ENCODE data around the gene USP15. TPM values are rescaled to one million over a fixed set of nuclear protein-coding genes. Genes with fewer than 3 reads are reported as not detected.

USP15 gene
- total and polyA plus RNA-seq, 8 donors = 16.7 to 43.0 (median 29.6) TPM

- intact Hi-C loops (cut with DNase I) = no loop called here
- TF ChIP-seq, protein P1, sequence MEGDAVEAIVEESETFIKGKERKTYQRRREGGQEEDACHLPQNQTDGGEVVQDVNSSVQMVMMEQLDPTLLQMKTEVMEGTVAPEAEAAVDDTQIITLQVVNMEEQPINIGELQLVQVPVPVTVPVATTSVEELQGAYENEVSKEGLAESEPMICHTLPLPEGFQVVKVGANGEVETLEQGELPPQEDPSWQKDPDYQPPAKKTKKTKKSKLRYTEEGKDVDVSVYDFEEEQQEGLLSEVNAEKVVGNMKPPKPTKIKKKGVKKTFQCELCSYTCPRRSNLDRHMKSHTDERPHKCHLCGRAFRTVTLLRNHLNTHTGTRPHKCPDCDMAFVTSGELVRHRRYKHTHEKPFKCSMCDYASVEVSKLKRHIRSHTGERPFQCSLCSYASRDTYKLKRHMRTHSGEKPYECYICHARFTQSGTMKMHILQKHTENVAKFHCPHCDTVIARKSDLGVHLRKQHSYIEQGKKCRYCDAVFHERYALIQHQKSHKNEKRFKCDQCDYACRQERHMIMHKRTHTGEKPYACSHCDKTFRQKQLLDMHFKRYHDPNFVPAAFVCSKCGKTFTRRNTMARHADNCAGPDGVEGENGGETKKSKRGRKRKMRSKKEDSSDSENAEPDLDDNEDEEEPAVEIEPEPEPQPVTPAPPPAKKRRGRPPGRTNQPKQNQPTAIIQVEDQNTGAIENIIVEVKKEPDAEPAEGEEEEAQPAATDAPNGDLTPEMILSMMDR (IDR thresholded peaks at IDR 0.05) = no peak
- no peak for ATAC-seq
- Histone ChIP-seq H3K9me3 (no peaks in the 10 kb centered on the region), H3K4me3 (no peak overlapping the region), H3K36me3 (no peaks in the 10 kb centered on the region), H3K27me3 (no peaks in the 10 kb centered on the region), H3K27ac (no peak overlapping the region), H3K4me1 (peaks cover 3 to 6% (median 4%) of the 10 kb centered on the region in 3 donors)
- FAIRE-seq = no peak
- no peak for DNase-seq
- 94 to 95% methylated on average over 6 of the region's 6 CpGs for WGBS, 2 donors
These were observed 42.6 kb upstream of the USP15 start for GRCh38 chr12:62217466-62218194.

GRCh38 chr12:62221107-62221506 is 39.1 kb upstream of the USP15 start:
- no peak for DNase-seq
- Histone ChIP-seq H3K4me3 (no peak overlapping the region), H3K36me3 (no peaks in the 10 kb centered on the region), H3K4me1 (peaks cover 0 to 6% (median 0%) of the 10 kb centered on the region in 3 donors), H3K27me3 (no peaks in the 10 kb centered on the region), H3K9me3 (no peaks in the 10 kb centered on the region), H3K27ac (no peak overlapping the region)
- TF ChIP-seq, protein P1 (IDR thresholded peaks at IDR 0.05) = no peak
- no peak for ATAC-seq
- intact Hi-C loops (cut with DNase I) = no loop called here
- FAIRE-seq = no peak

- 55 to 74% methylated on average over 3 of the region's 3 CpGs for WGBS, 2 donors
- intact Hi-C loops (cut with DNase I) = no loop called here
- DNase-seq (no peak), FAIRE-seq (no peak), ATAC-seq (no peak)
- Histone ChIP-seq H3K27me3 (no peaks in the 10 kb centered on the region), H3K9me3 (no peaks in the 10 kb centered on the region), H3K4me3 (no peak overlapping the region), H3K27ac (no peak overlapping the region), H3K4me1 (no peaks in the 10 kb centered on the region), H3K36me3 (no peaks in the 10 kb centered on the region)
- TF ChIP-seq, protein P1 (IDR thresholded peaks at IDR 0.05) = no peak
These were observed 35.6 kb upstream of the USP15 start for GRCh38 chr12:62224601-62225000.

GRCh38 chr12:62227091-62227490 is 33.1 kb upstream of the USP15 start:
- TF ChIP-seq, protein P1 (IDR thresholded peaks at IDR 0.05) = no peak
- Histone ChIP-seq H3K4me3 (no peak overlapping the region), H3K27ac (no peak overlapping the region), H3K4me1 (no peaks in the 10 kb centered on the region), H3K9me3 (no peaks in the 10 kb centered on the region), H3K36me3 (no peaks in the 10 kb centered on the region), H3K27me3 (no peaks in the 10 kb centered on the region)
- ATAC-seq (no peak), FAIRE-seq (no peak), DNase-seq (no peak)
- intact Hi-C loops (cut with DNase I) = no loop called here
- WGBS, 2 donors = 59 to 63% methylated on average over 2 of the region's 2 CpGs

- WGBS, 2 donors = 89 to 96% methylated on average over 2 of the region's 2 CpGs
- Histone ChIP-seq H3K36me3 (no peaks in the 10 kb centered on the region), H3K4me3 (no peak overlapping the region), H3K27me3 (no peaks in the 10 kb centered on the region), H3K9me3 (no peaks in the 10 kb centered on the region), H3K4me1 (no peaks in the 10 kb centered on the region), H3K27ac (no peak overlapping the region)
- no peak for ATAC-seq
- intact Hi-C loops (cut with DNase I) = no loop called here
- DNase-seq = no peak
- TF ChIP-seq, protein P1 (IDR thresholded peaks at IDR 0.05) = no peak
- FAIRE-seq = no peak
These were observed 29.6 kb upstream of the USP15 start for GRCh38 chr12:62230652-62231051.
